DMS53 treated with DMSO at 0.1 percent for 48 hours (cell line): ENCODE measurements around the gene TP53BP2.
A peak's percentile ranks its signal among the peaks of the same experiment; 100 is the strongest.
"Not testable (repeated sequence)": the region's sequence is repeated elsewhere in the genome, so short reads cannot be mapped to it uniquely, and the experiment has no call there.

Source experiments
- DNase-seq: peaks from one replicate; lab custom pipeline; 2025; ENCODE audit not compliant: unreplicated experiment; lab: John Stamatoyannopoulos, UW

The TP53BP2 gene

DNA sequence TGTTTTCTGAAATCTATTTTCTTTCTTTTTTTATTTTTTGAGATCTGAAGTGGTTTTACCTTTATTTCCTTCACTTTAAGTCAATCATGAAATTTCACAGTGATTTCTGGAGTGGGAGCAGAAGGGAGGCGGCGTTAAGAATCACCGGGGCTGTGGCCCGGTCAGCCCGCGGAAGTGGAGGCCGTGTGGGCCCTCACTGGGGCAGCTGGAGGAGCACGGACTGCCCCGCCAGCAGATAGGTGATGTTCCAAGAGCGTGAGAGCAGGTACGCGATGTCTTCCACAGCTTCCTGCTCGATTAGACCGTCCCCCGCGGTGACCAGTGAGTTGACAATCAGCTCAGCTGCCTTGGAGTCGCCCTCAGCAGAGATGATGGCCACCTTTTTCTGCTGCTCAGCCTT, 10.6 kb upstream of the TP53BP2 start:
- no peak for DNase-seq

DNA sequence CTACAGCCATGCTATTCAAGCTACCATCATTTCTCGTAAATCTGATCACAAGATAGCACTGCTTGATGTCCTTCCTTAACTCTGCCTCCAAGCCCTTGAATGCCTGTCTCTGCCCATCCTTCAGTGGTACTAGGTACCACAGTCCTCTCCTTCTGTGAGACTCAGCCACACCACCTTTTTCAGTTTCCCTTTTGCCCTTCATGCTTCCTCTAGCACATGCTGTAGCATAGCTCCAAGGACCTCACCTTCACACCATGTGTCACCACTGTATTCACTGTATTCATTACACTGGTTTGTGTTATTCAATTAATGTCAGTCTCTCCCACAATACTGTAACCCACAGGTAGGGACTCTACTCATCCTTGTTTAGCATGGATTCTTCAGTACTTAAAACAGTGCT, 8.0 kb upstream of the TP53BP2 start:
- no peak for DNase-seq

DNA sequence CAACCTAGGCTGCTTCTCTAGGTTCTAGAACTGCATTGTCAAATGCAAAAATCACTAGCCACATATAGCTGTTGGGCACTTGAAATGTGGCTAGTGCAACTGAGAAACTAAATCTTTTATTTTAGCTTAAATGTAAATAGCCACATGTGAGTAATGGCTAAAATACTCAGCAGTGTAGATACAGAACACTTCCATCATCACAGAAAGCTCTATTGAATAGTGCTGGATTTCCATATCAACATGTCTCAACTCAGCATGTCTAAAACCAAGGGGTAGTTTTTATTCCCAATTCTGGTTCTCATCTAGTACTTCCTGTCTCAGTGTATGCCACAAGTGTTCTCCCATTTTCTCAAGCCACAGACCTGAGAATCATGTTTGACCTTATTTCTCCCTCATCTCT, 7.5 kb upstream of the TP53BP2 start:
- no peak for DNase-seq

DNA sequence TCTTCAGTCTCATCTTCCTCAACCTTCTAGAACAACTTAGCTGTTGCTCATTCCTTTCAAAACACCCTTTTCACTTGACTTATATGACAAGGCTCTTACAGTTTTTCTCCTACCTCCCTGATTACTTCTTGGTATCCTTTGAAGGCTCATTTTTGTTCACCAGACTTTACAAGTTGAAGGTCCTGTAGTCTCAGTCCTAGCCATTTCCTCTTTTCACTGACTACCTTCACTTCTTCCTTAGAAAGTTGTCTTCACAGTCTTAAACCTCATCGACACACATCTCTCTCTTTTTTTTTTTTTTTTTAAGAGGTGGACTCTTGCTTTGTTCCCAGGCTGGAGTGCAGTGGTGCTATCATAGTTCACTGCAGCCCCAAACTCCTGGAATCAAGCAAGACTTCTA, 6.6 kb upstream of the TP53BP2 start:
- DNase-seq: no peak

DNA sequence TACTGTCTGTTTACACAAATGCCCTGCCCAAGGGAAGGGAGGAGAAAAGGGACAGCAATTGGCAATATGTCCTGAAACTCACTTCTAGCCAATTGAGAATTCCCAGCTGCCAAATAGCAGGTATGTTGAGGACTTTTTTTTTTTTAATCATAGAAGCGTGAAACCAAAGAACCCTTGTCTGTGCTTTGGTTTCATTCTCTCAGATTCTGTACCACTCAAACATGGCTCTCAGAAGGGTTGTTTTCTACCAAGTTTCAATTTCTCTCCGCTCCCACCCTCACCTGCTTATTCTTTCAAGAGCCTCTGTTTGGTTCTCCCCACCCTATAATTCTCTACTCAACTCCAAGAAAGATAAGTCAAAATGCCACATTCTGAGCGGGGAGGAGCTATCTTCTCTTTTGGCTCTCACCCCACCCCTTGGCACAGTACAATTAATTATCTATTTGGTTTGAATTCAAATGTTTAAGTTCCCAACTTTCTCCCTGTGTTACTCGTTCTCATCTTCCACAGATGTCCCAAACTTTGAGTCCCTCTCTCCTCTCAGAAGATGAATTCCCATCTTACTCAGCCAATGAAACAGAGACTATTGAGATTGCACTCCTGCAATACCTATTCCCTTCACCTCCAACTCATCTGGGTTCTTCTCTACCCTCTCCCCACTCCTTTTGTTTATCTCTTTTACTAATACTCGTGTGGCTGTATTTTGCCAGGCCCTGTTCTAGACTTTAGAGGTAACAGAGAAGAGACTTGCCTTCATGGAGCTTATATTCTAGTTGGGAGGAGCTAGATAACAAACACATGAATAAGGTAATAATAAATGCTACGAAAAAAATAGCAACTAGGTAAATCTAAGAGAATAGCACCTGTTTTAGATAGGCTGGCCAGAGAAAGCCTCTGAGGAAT, 3.9 kb upstream of the TP53BP2 start:
- DNase-seq: no peak

DNA sequence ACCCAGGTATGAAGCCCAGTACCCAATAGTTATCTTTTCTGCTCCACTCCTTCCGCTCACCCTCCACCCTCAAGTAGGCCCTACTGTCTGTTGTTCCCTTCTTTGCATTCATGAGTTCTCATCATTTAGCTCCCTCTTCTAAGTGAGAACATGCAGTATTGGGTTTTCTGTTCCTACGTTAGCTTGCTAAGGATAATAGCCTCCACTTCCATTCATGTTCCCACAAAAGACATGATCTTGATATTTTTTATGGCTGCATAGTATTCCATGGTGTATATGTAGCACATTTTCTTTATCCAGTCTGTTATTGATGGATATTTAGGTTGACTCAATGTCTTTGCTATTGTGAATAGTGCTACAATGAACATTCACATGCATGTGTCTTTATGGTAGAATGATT, 2.8 kb upstream of the TP53BP2 start:
- no peak for DNase-seq

DNA sequence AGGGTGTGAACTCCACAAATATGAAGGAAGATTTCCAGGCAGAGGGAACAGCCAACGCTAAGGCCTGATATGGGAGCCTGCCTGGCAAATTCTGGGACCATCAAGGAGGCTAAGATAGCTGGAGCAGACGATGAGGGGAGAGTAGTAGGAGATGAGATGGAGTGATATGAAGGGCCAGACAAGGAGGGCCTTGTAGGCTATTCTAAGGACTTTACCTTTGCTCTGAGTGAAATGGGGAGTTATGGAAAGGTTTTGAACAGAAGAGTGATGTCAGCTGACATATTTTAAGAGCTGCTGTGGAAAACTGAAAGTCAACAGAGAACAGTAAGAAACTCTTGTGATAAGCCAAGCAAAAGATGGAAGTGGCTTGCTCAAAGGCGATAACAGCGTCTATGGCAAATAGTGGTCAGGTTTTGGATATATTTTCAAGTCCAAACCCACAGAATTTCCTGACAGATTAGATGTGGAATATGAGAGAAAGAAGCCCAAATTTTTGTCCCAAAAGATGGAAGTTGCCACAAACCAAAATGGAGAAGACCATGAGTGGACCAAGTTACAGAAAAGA, 2.1 kb upstream of the TP53BP2 start:
- no peak for DNase-seq

DNA sequence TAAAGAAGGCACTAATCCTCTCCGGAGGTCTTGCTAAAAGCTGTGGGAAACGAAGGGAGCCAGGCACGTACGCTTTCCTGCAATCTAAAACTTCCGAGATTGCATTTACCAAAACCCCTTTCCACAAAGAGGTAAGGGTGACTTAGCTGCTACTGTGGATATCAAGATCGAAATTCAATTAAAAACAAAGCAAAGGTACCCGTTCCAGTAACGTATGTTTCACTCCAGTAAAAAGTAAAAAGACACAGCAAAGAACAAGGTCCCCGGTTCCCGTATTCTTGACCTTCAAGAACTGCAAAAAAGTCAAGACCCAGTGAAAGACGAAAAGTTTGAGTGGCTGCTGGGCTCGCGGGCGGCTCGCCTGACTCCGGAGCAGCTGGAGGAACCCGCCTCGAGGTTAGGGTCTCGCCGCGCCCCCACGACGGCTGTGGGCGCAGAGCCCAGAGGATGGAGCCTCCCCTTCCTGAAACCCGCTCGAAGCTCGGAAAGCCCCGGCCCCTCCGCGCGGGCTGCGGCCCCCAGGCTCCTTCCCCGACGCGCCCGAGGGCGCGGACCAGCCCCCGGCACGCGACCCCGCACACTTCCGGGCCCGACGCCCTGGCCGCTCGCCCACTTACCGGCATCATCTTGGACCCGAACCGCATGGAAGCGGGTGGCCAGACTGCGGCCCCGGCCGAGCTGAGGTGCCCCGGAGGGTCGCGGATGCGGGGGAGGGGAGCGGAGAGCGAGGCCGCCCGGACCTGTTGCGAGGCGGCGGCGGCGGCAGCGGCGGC, 524 bp downstream of the TP53BP2 start:
- peak; percentile 36 for DNase-seq

DNA sequence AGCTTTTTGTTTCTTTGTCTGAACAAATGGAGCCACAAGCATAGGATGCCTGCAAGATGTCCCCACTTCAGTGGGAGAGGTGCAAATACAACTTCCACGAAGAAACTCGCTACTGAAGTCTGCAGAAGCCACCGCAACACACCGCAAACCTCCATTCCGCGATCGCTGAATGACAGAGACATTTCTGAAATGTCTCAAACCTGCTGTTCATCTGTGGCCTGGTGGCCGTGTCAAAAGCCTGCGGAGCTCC, 1.0 kb downstream of the TP53BP2 start:
- DNase-seq: no peak

DNA sequence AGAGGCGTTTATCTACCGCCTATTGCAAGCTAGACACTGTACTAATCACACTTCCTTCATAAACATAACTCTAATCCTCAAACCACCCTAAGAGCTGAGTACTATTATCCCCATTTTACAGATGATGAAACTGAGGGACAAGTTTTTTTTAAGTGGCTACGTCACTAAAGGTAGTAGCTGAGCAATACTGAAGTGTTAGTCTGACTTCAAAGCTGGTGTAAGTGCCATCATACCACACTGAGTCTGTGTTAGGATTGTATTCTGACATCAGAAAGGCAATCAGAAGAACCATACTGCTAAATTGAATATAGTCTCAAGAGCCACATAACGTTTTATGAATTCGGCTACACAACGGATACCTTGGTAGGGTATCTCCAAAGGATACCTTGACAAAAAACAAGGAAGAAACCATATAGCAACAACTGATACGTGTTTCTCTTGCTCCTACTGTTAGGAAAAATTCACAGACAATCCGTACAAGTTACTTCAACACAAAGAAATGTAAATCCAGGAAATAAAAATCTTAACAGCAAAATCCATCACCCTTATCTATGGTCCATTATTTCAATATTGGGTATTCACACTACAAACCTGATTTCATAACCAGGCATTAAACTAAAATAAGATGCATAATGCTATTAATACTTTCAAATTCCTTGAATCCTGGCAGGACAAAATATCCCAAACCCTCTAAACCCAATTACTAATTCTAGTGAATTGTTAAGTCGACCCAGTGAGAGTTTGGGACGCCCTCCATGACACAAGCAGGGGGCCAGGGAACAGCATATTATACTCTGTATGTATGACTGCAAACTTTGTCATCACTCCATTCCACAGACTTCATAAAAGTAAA, 1.6 kb downstream of the TP53BP2 start:
- no peak for DNase-seq

DNA sequence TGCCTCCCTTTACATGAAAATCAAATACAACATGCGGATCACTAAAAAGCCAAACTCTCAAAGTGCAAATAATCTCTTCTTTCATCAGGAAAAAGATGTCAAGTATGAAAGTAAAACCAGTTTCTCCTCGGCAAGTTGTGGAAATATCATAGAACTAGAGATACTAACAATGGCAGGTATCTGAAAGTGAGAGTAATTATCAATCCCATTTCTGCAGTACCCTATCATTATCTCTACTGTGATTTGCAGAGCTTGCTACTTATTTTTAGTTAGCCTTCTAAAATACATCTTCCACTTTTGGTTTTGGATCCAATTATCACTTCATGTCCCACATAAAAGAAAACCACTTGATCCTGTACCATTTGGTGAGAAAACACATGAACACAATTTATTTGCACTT, 3.0 kb downstream of the TP53BP2 start:
- DNase-seq: no peak

DNA sequence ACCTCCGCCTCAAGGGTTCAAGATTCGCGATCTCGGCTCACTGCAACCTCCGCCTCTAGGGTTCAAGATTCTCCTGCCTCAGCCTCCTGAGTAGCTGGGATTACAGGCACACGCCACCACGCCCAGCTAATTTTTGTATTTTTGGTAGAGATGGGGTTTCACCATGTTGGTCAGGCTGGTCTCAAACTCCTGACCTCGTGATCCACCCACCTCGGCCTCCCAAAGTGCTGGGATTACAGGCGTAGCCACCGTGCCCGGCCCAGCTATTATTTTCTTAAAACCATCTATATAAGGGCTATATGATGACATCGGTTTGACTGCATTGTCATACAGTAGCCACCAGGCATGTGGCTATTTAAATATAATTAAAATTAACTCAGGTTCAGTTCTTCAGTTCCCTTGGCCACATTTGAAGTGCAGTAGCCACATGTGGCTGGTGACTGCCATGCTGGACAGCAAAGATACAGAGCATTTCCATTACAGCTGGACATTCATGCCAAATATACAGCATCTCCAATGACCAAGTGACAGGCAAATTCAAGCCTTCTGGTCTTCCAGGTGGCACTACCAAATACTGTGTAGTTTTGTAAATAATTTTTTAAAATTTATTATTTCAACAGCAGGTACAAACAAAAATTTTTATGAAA, 3.6 kb downstream of the TP53BP2 start:
- DNase-seq: not testable (repeated sequence)

DNA sequence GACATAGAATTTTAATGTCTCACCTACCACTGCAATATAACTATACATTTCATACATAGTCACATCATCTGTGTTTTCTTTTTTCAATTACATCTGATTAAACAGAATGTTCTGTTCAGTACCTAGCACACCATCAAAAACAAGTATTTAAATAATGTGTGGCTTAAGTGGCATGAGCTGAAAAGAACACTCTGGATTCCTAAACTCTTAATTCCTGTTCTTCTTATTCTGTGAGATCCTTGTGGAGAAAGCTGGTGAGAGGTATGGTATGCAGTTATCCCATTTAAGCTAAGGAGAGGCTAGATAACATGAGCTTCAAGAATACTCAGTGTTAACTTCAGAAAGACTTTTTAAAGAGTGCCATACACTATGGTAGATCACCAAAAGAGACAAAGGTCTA, 5.5 kb downstream of the TP53BP2 start:
- DNase-seq: no peak

DNA sequence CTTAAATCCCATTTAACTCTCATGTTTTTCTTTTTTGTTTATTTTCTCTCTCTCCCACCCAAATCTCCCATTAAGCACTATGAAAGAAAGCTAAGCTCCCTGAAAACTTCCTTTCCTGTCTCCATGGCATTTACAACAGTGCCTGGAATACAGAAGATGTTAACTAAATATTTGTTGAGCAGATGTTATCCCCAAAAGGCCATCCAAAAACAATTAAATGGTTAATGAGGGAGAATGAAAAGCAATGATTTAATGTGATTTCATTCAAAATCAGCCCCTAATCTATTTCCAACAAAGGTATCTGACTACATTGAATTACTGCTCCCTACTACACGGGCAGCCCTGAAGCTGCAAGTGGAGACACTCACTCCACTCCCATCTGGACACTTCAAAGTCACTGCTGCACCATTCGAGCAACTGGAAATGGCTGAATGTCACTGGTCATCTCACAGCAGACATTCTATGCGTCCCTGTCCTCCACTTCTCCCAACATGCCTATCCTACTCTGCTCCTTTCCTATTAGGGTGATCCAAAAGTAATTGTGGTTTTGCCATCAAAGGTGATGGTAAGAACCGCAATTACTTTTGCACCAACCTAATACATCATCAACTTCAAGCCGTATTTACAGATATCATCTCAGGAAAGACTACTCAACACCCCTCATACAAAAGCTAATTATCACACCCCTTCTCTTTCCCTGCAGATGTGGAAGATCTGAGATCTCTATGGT, 7.5 kb downstream of the TP53BP2 start:
- no peak for DNase-seq

DNA sequence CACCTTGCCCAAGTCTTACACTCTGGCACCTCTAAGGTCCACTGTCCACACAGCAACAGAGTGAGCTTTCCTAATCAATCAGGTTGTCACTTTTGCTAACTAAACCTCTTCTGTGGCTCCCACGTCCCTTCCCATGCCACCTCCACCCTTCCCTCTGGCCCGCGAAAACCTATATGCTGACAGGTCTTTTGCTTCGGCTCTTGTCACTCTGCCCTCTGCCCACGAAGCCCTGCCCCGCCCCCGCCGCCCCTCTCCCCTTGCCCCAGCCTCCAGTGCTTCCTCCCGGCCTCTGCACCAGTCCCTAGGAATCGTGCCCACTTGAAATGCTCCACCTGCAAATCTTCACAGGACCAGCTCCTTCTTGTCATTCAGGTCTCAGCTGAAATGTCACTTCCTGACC, 8.1 kb downstream of the TP53BP2 start:
- DNase-seq: no peak

DNA sequence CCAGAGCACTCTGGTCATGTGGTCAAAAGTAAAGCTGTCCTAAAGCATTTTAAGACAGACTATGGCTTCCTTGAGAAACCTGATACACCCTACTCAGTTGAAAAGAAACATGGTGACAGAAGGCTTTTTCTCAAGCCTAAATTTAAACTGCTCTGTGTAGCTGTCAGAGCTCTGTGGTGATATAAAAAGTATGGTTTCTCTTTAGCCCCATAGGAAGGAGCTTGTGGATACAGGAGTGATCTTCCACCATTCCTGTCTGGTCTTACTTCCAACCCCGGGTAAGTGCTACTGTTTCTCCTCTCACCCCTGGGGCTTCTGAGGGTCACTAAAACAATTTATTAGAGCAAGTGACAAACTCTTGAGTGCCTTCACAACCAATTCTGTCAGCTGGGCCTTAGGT, 8.5 kb downstream of the TP53BP2 start:
- DNase-seq: peak; percentile 10

DNA sequence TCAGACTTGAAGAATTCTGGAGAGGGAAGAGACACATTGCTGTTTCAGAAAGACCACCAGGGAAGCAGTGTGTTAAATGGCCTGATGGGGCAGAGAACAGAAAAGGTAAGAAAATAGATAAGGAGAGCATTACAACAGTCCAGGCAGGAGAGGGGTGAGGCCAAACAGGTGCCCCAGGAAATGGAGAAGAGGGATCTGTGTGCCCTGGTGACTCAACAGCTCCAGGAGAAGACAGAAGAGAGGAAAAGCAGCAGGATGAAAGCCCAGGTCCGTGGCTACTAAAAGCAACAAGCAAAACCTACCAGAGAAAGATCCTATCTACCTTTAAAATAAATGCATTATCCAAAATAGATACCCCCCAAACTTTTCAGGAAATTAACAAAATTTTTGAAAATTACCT, 9.2 kb downstream of the TP53BP2 start:
- DNase-seq: peak; percentile 11

DNA sequence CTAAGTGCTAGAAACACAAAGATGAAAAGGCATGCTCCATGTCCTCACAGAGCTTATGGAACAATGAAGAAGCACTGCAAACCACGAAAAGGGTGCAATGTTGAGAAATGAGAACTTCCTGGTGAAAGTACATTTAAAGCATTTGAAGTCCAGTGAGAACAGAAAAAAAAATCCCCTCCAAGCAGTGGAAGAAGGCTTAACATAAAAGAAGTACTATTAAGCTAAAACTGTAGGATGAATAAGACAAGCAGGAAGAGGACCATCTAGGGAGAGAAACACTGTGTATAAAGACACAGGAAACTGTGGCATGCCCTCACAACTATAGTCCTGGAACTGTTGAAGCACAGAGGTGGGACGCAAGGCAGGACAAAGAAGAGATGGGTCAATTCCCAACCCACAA, 10.0 kb downstream of the TP53BP2 start:
- DNase-seq: no peak

DNA sequence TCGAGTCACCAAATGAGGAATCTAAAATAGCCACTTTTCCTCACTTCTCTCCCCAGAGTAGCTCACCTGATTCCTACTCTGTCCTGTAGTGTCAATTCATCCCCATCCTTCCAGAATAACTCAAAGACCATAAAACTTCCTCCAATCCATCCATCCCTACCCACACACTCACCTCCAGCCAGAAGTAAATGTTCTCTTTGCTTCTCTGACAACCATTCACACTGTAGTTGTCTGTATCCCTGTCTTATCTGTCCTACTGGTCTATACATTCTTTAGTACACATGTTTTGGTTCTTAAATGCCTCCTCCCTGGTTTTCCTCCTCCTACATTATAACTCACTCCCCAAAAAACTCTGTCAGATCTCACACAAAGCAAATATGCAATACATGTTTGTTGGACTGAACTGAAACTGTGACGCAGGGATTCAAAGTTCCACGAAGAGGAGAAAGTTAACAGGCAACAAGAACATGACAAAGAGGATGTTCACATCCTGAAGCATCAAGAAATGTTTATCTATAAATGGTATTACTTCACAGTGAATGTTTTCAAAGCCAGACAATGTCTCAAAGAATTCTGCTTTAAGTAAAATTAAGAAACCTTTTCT, 11.0 kb downstream of the TP53BP2 start:
- DNase-seq: no peak

DNA sequence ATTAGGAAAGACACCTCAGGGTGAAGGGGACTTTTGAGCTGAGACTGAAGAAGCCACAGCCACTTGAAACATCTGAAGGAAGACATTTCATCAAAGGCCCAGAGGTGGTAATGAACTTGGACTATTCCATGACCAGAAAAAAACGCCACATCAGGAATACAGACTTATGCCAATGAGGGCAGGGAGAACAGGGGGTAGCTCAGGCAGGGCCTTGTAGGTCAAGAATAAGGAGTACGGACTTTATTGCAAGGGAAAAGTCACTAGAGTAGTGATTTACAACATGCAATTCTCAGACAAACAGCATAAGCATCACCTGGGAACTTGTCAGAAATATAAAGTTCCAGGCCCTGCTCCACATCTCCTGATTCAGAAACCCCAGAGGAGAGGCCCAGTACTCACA, 11.8 kb downstream of the TP53BP2 start:
- no peak for DNase-seq
